Epidermal melanocyte (primary cell): Measurements from ENCODE around the gene MYH11.
"Not testable (repeated sequence)": the region's sequence is repeated elsewhere in the genome, so short reads cannot be mapped to it uniquely, and the experiment has no call there.

Source experiments
- DNase-seq: peaks from one replicate; pipeline ENCODE4 v3.0.0; 2011; ENCODE audit warnings: low spot score; ENCODE audit not compliant: insufficient read length

Gene MYH11

GRCh38 chr16:15723808-15724207 is 133.0 kb downstream of the MYH11 start:
- DNase-seq: no peak

- no peak for DNase-seq
Measured at GRCh38 chr16:15721018-15721417, 135.8 kb downstream of the MYH11 start.

GRCh38 chr16:15716694-15717447 is 140.0 kb downstream of the MYH11 start:
- DNase-seq: no peak

GRCh38 chr16:15715221-15715620 is 141.6 kb downstream of the MYH11 start:
- no peak for DNase-seq

GRCh38 chr16:15714393-15715172 is 142.2 kb downstream of the MYH11 start:
- no peak for DNase-seq

GRCh38 chr16:15708997-15709396 is 147.8 kb downstream of the MYH11 start:
- no peak for DNase-seq

- no peak for DNase-seq
Measured at GRCh38 chr16:15708096-15708495, 148.7 kb downstream of the MYH11 start.

GRCh38 chr16:15707332-15707731 is 149.5 kb downstream of the MYH11 start:
- no peak for DNase-seq

GRCh38 chr16:15705064-15705565 is 151.7 kb downstream of the MYH11 start:
- no peak for DNase-seq

- DNase-seq: peak; percentile 91
Measured at GRCh38 chr16:15704545-15704987, 152.3 kb downstream of the MYH11 start.

- no peak for DNase-seq
Measured at GRCh38 chr16:15703029-15703736, 153.6 kb downstream of the MYH11 start.

- DNase-seq: no peak
Measured at GRCh38 chr16:15701975-15702970, 154.6 kb downstream of the MYH11 start.

GRCh38 chr16:15701367-15701766 is 155.5 kb downstream of the MYH11 start:
- no peak for DNase-seq

GRCh38 chr16:15699819-15700218 is 157.0 kb downstream of the MYH11 start:
- no peak for DNase-seq

- DNase-seq: no peak
Measured at GRCh38 chr16:15694499-15694898, 162.3 kb downstream of the MYH11 start.

GRCh38 chr16:15692508-15692907 is 164.3 kb downstream of the MYH11 start:
- not testable (repeated sequence) for DNase-seq

GRCh38 chr16:15691046-15691445 is 165.8 kb downstream of the MYH11 start:
- DNase-seq: no peak

- DNase-seq: no peak
Measured at GRCh38 chr16:15690296-15690695, 166.5 kb downstream of the MYH11 start.

- no peak for DNase-seq
Measured at GRCh38 chr16:15689290-15689689, 167.5 kb downstream of the MYH11 start.

GRCh38 chr16:15686287-15686686 is 170.5 kb downstream of the MYH11 start:
- DNase-seq: no peak
